HEK293 (cell line): ENCODE measurements around the gene SQSTM1.

Source experiments
- CTCF ChIA-PET: fragments of 350-600 bp; formaldehyde crosslinking; extraction: SDS; loops from one replicate; lab custom pipeline; 2021; ENCODE audit warnings: antibody characterized with exemption; lab: Yijun Ruan, JAX
- POLR2A ChIA-PET: fragments of 300-600 bp; formaldehyde crosslinking; extraction: SDS; loops from one replicate; lab custom pipeline; 2020; ENCODE audit warnings: antibody characterized with exemption, inconsistent platforms; lab: Yijun Ruan, JAX
- H3K27ac ChIP-seq: fragments of 200-500 bp; sonication (Bioruptor generic); 2 replicates; pipeline ENCODE4 v1.5.1; 2014; ENCODE audit warnings: low read depth, low read length, control low read depth, inconsistent platforms; ENCODE audit errors: extremely low read depth
- H3K36me3 ChIP-seq, 2 experiments: fragments of 200-500 bp in 1 of 2; sonication (Bioruptor generic) in 1 of 2; 1 replicate in 1 of 2; 2 replicates in 1 of 2; pipeline ENCODE4 v1.5.1; 2014 to 2017; ENCODE audit warnings: inconsistent platforms in 2 of 2, low read length in 2 of 2; ENCODE audit not compliant: control insufficient read depth in 2 of 2, insufficient read depth in 1 of 2
- H3K4me1 ChIP-seq: fragments of 200-500 bp; sonication (Bioruptor generic); 2 replicates; pipeline ENCODE4 v1.5.1; 2014; ENCODE audit warnings: mild to moderate bottlenecking, low read length, inconsistent platforms; ENCODE audit not compliant: control insufficient read depth, insufficient read depth
- H3K4me3 ChIP-seq: 2 replicates; pipeline ENCODE4 v1.5.1; 2011; ENCODE audit warnings: low read depth, mild to moderate bottlenecking, control low read depth, low read length, moderate library complexity
- H3K9me3 ChIP-seq: fragments of 200-500 bp; sonication (Bioruptor generic); 2 replicates; pipeline ENCODE4 v1.5.1; 2014; ENCODE audit warnings: low read depth, low read length, inconsistent platforms; ENCODE audit not compliant: control insufficient read depth, insufficient read depth
- HIC1 ChIP-seq: fragments of 450-650 bp; formaldehyde crosslinking; IDR thresholded peaks from 2 replicates; pipeline ENCODE4 v1.5.1; 2016; ENCODE audit warnings: missing biosample characterization, missing genetic modification characterization
- KLF17 ChIP-seq: fragments of 450-650 bp; formaldehyde crosslinking; IDR thresholded peaks from 2 replicates; pipeline ENCODE4 v1.5.1; 2016; ENCODE audit warnings: missing biosample characterization, missing genetic modification characterization
- ZBTB6 ChIP-seq: fragments of 450-650 bp; formaldehyde crosslinking; IDR thresholded peaks from 2 replicates; pipeline ENCODE4 v1.5.1; 2017; ENCODE audit warnings: missing biosample characterization, missing genetic modification characterization
- ZIC2 ChIP-seq: fragments of 450-650 bp; formaldehyde crosslinking; IDR thresholded peaks from 2 replicates; pipeline ENCODE4 v1.5.1; 2016; ENCODE audit warnings: missing biosample characterization, missing genetic modification characterization
- ZNF202 ChIP-seq: fragments of 450-650 bp; formaldehyde crosslinking; IDR thresholded peaks from 2 replicates; pipeline ENCODE4 v1.5.1; 2016; ENCODE audit warnings: missing biosample characterization, missing genetic modification characterization, borderline replicate concordance
- ZNF221 ChIP-seq: fragments of 450-650 bp; formaldehyde crosslinking; IDR thresholded peaks from 2 replicates; pipeline ENCODE4 v1.5.1; 2017; ENCODE audit warnings: missing biosample characterization, missing genetic modification characterization, borderline replicate concordance
- ZNF23 ChIP-seq: fragments of 450-650 bp; formaldehyde crosslinking; IDR thresholded peaks from 2 replicates; pipeline ENCODE4 v1.5.1; 2016; ENCODE audit warnings: missing biosample characterization, missing genetic modification characterization, borderline replicate concordance
- ZNF292 ChIP-seq: fragments of 450-650 bp; formaldehyde crosslinking; IDR thresholded peaks from 2 replicates; pipeline ENCODE4 v1.5.1; 2016; ENCODE audit warnings: low read depth, missing biosample characterization, missing genetic modification characterization, borderline replicate concordance
- ZNF335 ChIP-seq: fragments of 450-650 bp; formaldehyde crosslinking; conservative IDR thresholded peaks from 2 replicates; pipeline ENCODE4 v1.5.1; 2016; ENCODE audit warnings: missing biosample characterization, missing genetic modification characterization
- ZNF416 ChIP-seq: fragments of 450-650 bp; formaldehyde crosslinking; IDR thresholded peaks from 2 replicates; pipeline ENCODE4 v1.5.1; 2016; ENCODE audit warnings: missing biosample characterization, missing genetic modification characterization
- ZNF488 ChIP-seq: fragments of 450-650 bp; formaldehyde crosslinking; IDR thresholded peaks from 2 replicates; pipeline ENCODE4 v1.5.1; 2016; ENCODE audit warnings: missing biosample characterization, missing genetic modification characterization
- ZNF660 ChIP-seq: fragments of 450-650 bp; IDR thresholded peaks from 2 replicates; pipeline ENCODE4 v1.5.1; 2018; ENCODE audit warnings: missing biosample characterization, mild to moderate bottlenecking, missing genetic modification characterization
- TF ChIP-seq, protein P1 (sequence below): fragments of 450-650 bp; formaldehyde crosslinking; IDR thresholded peaks from 2 replicates; pipeline ENCODE4 v1.5.1; 2016; ENCODE audit warnings: missing biosample characterization, missing genetic modification characterization
- TF ChIP-seq, protein P2 (sequence below): fragments of 450-650 bp; formaldehyde crosslinking; IDR thresholded peaks from 2 replicates; pipeline ENCODE4 v1.5.1; 2017; ENCODE audit warnings: missing biosample characterization, missing genetic modification characterization
- TF ChIP-seq, protein P3 (sequence below): fragments of 450-650 bp; formaldehyde crosslinking; IDR thresholded peaks from 2 replicates; pipeline ENCODE4 v1.5.1; 2016; ENCODE audit warnings: missing biosample characterization, missing genetic modification characterization
- TF ChIP-seq, protein P4 (sequence below): fragments of 450-650 bp; formaldehyde crosslinking; IDR thresholded peaks from 2 replicates; pipeline ENCODE4 v1.5.1; 2016; ENCODE audit warnings: missing biosample characterization, missing genetic modification characterization, borderline replicate concordance

SQSTM1 gene

DNA sequence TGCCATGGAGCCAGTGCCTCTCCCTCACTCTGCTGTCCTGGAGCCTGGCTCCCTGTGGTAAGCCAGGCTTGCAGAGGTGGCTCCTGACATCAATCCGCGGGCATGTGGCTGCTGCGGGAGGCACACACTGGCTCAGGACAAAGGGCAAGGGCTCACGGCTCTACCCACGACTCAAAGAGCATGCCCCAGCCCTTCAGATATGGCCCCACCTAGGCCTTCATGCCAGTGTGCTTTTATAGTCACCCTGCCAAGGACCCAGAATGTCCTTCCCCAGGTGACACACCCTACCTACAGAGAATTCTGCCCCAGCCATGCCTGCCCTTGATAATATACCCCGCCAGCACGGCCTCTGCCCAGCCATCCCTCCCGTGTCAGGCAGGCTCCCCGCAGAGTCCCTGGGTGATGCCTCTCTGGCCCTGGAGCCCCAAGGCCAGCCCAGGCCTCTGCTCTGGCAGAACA, 15.6 kb upstream of the SQSTM1 start:
- no peak for TF ChIP-seq ZNF488 (tag by site-specific recombination)
- TF ChIP-seq, protein P1, sequence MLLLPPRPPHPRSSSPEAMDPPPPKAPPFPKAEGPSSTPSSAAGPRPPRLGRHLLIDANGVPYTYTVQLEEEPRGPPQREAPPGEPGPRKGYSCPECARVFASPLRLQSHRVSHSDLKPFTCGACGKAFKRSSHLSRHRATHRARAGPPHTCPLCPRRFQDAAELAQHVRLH (tag by site-specific recombination), result no peak
- no peak for TF ChIP-seq ZNF660
- TF ChIP-seq, protein P2, sequence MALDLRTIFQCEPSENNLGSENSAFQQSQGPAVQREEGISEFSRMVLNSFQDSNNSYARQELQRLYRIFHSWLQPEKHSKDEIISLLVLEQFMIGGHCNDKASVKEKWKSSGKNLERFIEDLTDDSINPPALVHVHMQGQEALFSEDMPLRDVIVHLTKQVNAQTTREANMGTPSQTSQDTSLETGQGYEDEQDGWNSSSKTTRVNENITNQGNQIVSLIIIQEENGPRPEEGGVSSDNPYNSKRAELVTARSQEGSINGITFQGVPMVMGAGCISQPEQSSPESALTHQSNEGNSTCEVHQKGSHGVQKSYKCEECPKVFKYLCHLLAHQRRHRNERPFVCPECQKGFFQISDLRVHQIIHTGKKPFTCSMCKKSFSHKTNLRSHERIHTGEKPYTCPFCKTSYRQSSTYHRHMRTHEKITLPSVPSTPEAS, result no peak
- TF ChIP-seq ZIC2 (tag by site-specific recombination), result peak; percentile 63; the same call in 1 of the 2 replicates
- peak; percentile 55; the same call in 1 of the 2 replicates for TF ChIP-seq ZBTB6 (tag by site-specific recombination)
- TF ChIP-seq ZNF292, result no peak
- TF ChIP-seq ZNF221 (tag by site-specific recombination), result no peak
- TF ChIP-seq, protein P3, sequence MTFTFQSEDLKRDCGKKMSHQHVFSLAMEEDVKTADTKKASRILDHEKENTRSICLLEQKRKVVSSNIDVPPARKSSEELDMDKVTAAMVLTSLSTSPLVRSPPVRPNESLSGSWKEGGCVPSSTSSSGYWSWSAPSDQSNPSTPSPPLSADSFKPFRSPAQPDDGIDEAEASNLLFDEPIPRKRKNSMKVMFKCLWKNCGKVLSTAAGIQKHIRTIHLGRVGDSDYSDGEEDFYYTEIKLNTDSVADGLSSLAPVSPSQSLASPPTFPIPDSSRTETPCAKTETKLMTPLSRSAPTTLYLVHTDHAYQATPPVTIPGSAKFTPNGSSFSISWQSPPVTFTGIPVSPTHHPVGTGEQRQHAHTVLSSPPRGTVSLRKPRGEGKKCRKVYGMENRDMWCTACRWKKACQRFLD (tag by site-specific recombination), result no peak
- TF ChIP-seq HIC1 (tag by site-specific recombination), result peak; percentile 40; the same call in 1 of the 2 replicates
- no peak for TF ChIP-seq ZNF23 (tag by site-specific recombination)
- no peak for TF ChIP-seq ZNF335
- TF ChIP-seq ZNF416 (tag by site-specific recombination), result no peak
- TF ChIP-seq ZNF202 (tag by site-specific recombination), result no peak
- 0 out of 2 replicates have a peak, but pooled peaks have one; percentile 15 for TF ChIP-seq KLF17
- TF ChIP-seq, protein P4, sequence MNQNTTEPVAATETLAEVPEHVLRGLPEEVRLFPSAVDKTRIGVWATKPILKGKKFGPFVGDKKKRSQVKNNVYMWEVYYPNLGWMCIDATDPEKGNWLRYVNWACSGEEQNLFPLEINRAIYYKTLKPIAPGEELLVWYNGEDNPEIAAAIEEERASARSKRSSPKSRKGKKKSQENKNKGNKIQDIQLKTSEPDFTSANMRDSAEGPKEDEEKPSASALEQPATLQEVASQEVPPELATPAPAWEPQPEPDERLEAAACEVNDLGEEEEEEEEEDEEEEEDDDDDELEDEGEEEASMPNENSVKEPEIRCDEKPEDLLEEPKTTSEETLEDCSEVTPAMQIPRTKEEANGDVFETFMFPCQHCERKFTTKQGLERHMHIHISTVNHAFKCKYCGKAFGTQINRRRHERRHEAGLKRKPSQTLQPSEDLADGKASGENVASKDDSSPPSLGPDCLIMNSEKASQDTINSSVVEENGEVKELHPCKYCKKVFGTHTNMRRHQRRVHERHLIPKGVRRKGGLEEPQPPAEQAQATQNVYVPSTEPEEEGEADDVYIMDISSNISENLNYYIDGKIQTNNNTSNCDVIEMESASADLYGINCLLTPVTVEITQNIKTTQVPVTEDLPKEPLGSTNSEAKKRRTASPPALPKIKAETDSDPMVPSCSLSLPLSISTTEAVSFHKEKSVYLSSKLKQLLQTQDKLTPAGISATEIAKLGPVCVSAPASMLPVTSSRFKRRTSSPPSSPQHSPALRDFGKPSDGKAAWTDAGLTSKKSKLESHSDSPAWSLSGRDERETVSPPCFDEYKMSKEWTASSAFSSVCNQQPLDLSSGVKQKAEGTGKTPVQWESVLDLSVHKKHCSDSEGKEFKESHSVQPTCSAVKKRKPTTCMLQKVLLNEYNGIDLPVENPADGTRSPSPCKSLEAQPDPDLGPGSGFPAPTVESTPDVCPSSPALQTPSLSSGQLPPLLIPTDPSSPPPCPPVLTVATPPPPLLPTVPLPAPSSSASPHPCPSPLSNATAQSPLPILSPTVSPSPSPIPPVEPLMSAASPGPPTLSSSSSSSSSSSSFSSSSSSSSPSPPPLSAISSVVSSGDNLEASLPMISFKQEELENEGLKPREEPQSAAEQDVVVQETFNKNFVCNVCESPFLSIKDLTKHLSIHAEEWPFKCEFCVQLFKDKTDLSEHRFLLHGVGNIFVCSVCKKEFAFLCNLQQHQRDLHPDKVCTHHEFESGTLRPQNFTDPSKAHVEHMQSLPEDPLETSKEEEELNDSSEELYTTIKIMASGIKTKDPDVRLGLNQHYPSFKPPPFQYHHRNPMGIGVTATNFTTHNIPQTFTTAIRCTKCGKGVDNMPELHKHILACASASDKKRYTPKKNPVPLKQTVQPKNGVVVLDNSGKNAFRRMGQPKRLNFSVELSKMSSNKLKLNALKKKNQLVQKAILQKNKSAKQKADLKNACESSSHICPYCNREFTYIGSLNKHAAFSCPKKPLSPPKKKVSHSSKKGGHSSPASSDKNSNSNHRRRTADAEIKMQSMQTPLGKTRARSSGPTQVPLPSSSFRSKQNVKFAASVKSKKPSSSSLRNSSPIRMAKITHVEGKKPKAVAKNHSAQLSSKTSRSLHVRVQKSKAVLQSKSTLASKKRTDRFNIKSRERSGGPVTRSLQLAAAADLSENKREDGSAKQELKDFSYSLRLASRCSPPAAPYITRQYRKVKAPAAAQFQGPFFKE (tag by site-specific recombination), result no peak
- peaks cover 0 to 29% of the 10 kb centered on the region in 2 experiments; a peak in 2 of 3 replicates for H3K36me3 ChIP-seq
- POLR2A ChIA-PET, result interaction anchor here (0.9 to 1.3 kb wide), 4 partner anchors 8 to 53 kb away, joined by 3 to 6 read pairs (median 4); partner anchors contain the start of gene SQSTM1
- CTCF ChIA-PET, result interaction anchor here (0.6 kb wide), 1 partner anchor 22 kb away, joined by 3 read pairs; no protein-coding TSS in a partner anchor
- H3K27ac ChIP-seq, result peak overlapping the region; percentile 89; the same call in 1 of the 2 replicates
- peak overlapping the region; percentile 76 for H3K4me3 ChIP-seq
- no peaks in the 10 kb centered on the region for H3K9me3 ChIP-seq
- H3K4me1 ChIP-seq, result peaks cover 22% of the 10 kb centered on the region
